ENCODE measurements around the gene PARD3B.

The PARD3B gene

GRCh38 chr2:204583773-204584172, 38.5 kb downstream of the PARD3B start:
- no peak for DNase-seq (ENCODE audit: low read depth)
- TF ChIP-seq CTCF (IDR thresholded peaks at IDR 0.05; ENCODE audit: control insufficient read depth, extremely low read depth, insufficient read depth) = no peak
- H3K4me3 ChIP-seq (ENCODE audit: low read depth, low read length) = no peak overlapping the region

- no peak overlapping the region for H3K4me3 ChIP-seq (ENCODE audit: low read depth, low read length)
- no peak for DNase-seq (ENCODE audit: low read depth)
- no peak for TF ChIP-seq CTCF (IDR thresholded peaks at IDR 0.05; ENCODE audit: control insufficient read depth, extremely low read depth, insufficient read depth)
Measured at GRCh38 chr2:204585930-204586329, 40.7 kb downstream of the PARD3B start.

DNA sequence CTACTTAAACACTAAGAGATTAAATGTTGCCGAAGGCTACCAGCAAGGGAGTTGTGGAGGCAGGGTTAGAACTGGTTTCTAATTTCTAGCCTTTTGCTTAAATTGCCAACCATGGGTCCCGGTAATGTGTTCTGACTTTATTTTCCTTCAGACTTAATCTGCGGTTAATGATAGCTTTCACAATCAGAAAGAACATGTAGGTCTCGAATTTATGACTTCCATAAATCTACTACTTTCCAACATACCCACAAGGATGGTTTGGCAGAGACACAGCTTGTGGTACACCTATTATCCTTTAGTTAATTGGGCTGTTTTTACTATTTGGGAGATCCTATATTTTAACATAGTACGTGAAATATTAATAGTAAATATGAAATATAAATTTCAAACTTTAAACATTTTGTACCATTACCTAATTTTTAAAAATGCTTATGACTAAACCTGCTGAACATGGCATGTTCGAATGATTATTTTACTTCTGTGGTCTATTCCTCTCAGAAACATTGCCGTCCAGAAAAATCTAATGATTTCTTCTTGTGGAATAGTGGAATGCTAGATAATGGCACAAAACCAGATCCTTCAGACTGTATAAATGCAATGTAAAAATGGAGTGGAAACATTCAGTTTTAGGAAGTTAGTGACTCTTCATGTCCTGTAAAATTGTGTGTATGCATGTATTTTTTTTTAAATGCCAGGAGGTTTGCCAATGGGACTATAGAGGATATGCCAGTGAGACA, 41.3 kb downstream of the PARD3B start:
- no peak for DNase-seq (ENCODE audit: low read depth)
- TF ChIP-seq CTCF (IDR thresholded peaks at IDR 0.05; ENCODE audit: control insufficient read depth, extremely low read depth, insufficient read depth) = no peak
- H3K4me3 ChIP-seq (ENCODE audit: low read depth, low read length) = no peak overlapping the region

GRCh38 chr2:204590063-204590462, 44.8 kb downstream of the PARD3B start:
- DNase-seq (ENCODE audit: low read depth) = no peak
- no peak overlapping the region for H3K4me3 ChIP-seq (ENCODE audit: low read depth, low read length)
- no peak for TF ChIP-seq CTCF (IDR thresholded peaks at IDR 0.05; ENCODE audit: control insufficient read depth, extremely low read depth, insufficient read depth)

DNA sequence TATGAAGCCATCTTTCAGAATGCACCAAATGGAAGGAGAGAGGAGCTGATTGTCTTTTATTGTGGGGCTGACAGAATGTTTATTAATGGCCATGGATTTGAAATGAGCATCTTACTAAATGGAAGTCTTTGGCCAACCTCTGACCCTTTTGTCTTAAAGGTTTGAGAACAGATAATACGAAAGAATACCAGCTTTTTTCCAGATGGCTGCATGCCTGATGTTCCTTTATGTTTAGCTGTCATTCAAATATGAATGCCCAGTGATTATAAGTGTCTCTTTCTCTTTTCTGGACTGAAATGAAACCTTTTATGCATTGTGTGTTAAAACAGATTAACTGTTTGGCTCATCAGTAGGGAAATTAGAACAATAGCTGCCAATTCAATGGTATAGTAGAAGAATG, 46.0 kb downstream of the PARD3B start:
- no peak overlapping the region for H3K4me3 ChIP-seq (ENCODE audit: low read depth, low read length)
- no peak for TF ChIP-seq CTCF (IDR thresholded peaks at IDR 0.05; ENCODE audit: control insufficient read depth, extremely low read depth, insufficient read depth)
- DNase-seq (ENCODE audit: low read depth) = no peak

GRCh38 chr2:204604061-204604460, 58.8 kb downstream of the PARD3B start:
- no peak for DNase-seq (ENCODE audit: low read depth)
- no peak for TF ChIP-seq CTCF (IDR thresholded peaks at IDR 0.05; ENCODE audit: control insufficient read depth, extremely low read depth, insufficient read depth)
- H3K4me3 ChIP-seq (ENCODE audit: low read depth, low read length) = no peak overlapping the region
